OCI-LY7 (cell line): ENCODE results near the gene TRIM33. TPM values are rescaled to one million over a fixed set of nuclear protein-coding genes. Genes with fewer than 3 reads are reported as not detected.
A peak's percentile ranks its signal among the peaks of the same experiment; 100 is the strongest.
"Not testable (repeated sequence)": the region's sequence is repeated elsewhere in the genome, so short reads cannot be mapped to it uniquely, and the experiment has no call there.

Source experiments
- BruUV-seq: library from RNA; stranded (reverse); fragments of 400-500 nt; replicated peaks from 2 replicates; lab custom pipeline; 2021; lab: Mats Ljungman, UMichigan
- CTCF ChIA-PET: fragments of 300-600 bp; sonication (Branson Sonifier 250); formaldehyde crosslinking; loops from one replicate; lab custom pipeline; 2022; ENCODE audit warnings: antibody characterized with exemption; ENCODE audit not compliant: unreplicated experiment; lab: Charles Lee
- POLR2A ChIA-PET: fragments of 300-600 bp; sonication (Branson Sonifier 250); formaldehyde crosslinking; loops from one replicate; lab custom pipeline; 2022; ENCODE audit warnings: antibody characterized with exemption; lab: Charles Lee
- DNase-seq: peaks from one replicate; pipeline ENCODE4 v3.0.0-alpha.2; 2015; ENCODE audit warnings: low spot score
- H2AFZ ChIP-seq: fragments of 200-600 bp; sonication (generic), shearing (Covaris generic); 2 replicates; pipeline ENCODE4 v1.6.1; 2014; ENCODE audit warnings: mild to moderate bottlenecking, antibody characterized with exemption, low read length, moderate library complexity
- H3K27ac ChIP-seq: fragments of 200-600 bp; sonication (generic); 2 replicates; pipeline ENCODE4 v1.5.1; 2014; ENCODE audit warnings: mixed run types, low read depth, mild to moderate bottlenecking, moderate library complexity, low read length, inconsistent platforms; ENCODE audit not compliant: poor library complexity, severe bottlenecking
- H3K36me3 ChIP-seq: fragments of 200-600 bp; sonication (generic); 2 replicates; pipeline ENCODE4 v1.6.1; 2014; ENCODE audit warnings: mild to moderate bottlenecking, antibody characterized with exemption, low read length, moderate library complexity, mixed read lengths; ENCODE audit not compliant: insufficient read depth
- H3K4me1 ChIP-seq: fragments of 200-600 bp; sonication (generic); 2 replicates; pipeline ENCODE4 v1.5.1; 2014; ENCODE audit warnings: mild to moderate bottlenecking, low read length; ENCODE audit not compliant: insufficient read depth, poor library complexity, severe bottlenecking
- H3K4me2 ChIP-seq: fragments of 200-600 bp; sonication (generic); 2 replicates; pipeline ENCODE4 v1.6.1; 2014; ENCODE audit warnings: mild to moderate bottlenecking, low read length
- H3K4me3 ChIP-seq: fragments of 200-600 bp; sonication (generic); 2 replicates; pipeline ENCODE4 v1.5.1; 2014; ENCODE audit warnings: mild to moderate bottlenecking, low read depth, low read length; ENCODE audit not compliant: poor library complexity, severe bottlenecking
- H3K79me2 ChIP-seq: fragments of 200-600 bp; sonication (generic); 2 replicates; pipeline ENCODE4 v1.6.1; 2016; ENCODE audit warnings: low read depth, mild to moderate bottlenecking, low read length, moderate library complexity, mixed read lengths; ENCODE audit not compliant: insufficient read depth
- H3K9me2 ChIP-seq: fragments of 200-600 bp; sonication (generic); 2 replicates; pipeline ENCODE4 v1.6.1; 2016; ENCODE audit warnings: mild to moderate bottlenecking, low read length, mixed read lengths; ENCODE audit not compliant: insufficient read depth
- H3K9me3 ChIP-seq: fragments of 200-600 bp; sonication (generic); 2 replicates; pipeline ENCODE4 v1.6.1; 2014; ENCODE audit warnings: mild to moderate bottlenecking, mixed run types, low read length, mixed read lengths
- H4K20me1 ChIP-seq: fragments of 200-600 bp; sonication (generic); 2 replicates; pipeline ENCODE4 v1.6.1; 2014; ENCODE audit warnings: mild to moderate bottlenecking, antibody characterized with exemption, low read length, moderate library complexity, mixed read lengths; ENCODE audit not compliant: insufficient read depth
- CTCF ChIP-seq: fragments of 200-600 bp; sonication (generic); conservative IDR thresholded peaks from 2 replicates; pipeline ENCODE4 v1.5.1; 2014; ENCODE audit warnings: mild to moderate bottlenecking, antibody characterized with exemption, low read length, moderate library complexity, mixed read lengths
- EZH2phosphoT487 ChIP-seq: fragments of 200-600 bp; sonication (generic); IDR thresholded peaks from 2 replicates; pipeline ENCODE4 v1.6.1; 2018; ENCODE audit warnings: low read depth, borderline replicate concordance, mild to moderate bottlenecking, mixed run types, antibody characterized with exemption, low read length, moderate library complexity, mixed read lengths
- intact Hi-C: fragments of 100-400 bp; cut with micrococcal nuclease; formaldehyde crosslinking; loops from one replicate; pipeline ENCODE4 v1.10.0; 2022; ENCODE audit not compliant: unreplicated experiment
- total RNA-seq, 2 experiments: library from RNA; depleted of rRNA in 1 of 2; stranded (reverse); fragments of >200 nt in 1 of 2; shearing (Covaris generic) in 1 of 2; gene quantifications; 2 replicates each; pipeline ENCODE4 v1.2.3, GENCODE V29; 2014 to 2022

Gene TRIM33
- total RNA-seq, 2 experiments from 2014 or later, result 43.0 to 44.7 TPM

DNA sequence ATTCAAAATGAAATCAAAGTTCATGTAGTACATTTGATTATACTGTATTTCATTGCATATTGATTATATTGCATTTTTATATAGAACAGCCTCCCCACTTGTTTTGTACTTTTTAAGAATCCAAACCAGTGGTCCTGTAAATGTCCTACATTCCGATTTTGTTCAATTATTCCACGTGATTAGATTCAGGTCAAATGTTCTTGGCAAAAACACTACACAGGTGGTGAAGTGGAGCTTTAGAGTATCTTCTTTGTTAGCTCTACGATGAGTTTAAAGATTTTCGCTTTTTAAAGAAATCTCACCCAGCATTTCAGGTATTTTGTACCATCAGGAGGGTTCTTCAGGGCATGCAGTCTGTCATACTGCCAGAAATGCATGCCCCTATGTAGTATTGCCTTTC, 120.6 kb downstream of the TRIM33 start:
- ChIA-PET POLR2A (interaction anchor here (0.6 kb wide), 1 partner anchor 1335 kb away, joined by 7 read pairs; no protein-coding TSS in a partner anchor), CTCF (no interaction called here)
- no peaks in the 10 kb centered on the region for H3K79me2 ChIP-seq
- no peak overlapping the region for H3K4me3 ChIP-seq
- H3K4me1 ChIP-seq, result no peaks in the 10 kb centered on the region
- H3K9me2 ChIP-seq, result no peaks in the 10 kb centered on the region
- DNase-seq, result no peak
- no peaks in the 10 kb centered on the region for H3K9me3 ChIP-seq
- no peaks in the 10 kb centered on the region for H4K20me1 ChIP-seq
- TF ChIP-seq EZH2phosphoT487 (no peak), CTCF (no peak)
- intact Hi-C loops, result no loop called here
- no peak overlapping the region for H3K27ac ChIP-seq
- peaks cover 34% of the 10 kb centered on the region for H3K36me3 ChIP-seq
- H2AFZ ChIP-seq, result no peak overlapping the region
- BruUV-seq, result no TSS peak
- H3K4me2 ChIP-seq, result no peak overlapping the region

DNA sequence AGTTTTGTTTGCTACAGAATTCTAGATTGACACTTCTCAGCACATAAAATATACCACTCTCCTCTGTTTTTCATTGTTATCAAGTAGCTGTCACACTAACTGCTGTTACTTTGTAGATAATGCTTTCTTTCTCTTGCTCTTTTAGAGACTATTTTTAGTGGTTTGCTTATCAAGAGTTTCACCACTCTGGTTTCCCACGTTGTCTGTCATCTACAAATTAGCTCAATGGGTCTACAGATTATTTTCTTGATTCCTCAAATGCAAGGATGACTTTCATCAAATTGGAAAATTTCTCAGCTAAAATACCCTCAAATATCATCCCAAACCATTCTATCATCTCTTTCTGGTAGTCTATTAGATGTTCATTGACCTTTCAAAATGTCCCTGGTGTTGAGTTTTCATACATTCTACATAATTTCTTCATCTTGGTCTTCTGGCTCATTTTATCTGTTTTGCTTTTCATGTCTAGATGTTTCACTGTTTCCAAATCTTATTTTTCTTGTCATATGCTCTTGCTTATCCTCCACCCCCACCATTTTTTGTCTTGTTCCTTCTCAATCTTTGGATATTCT, 122.5 kb downstream of the TRIM33 start:
- Histone ChIP-seq H2AFZ (no peak overlapping the region), H3K79me2 (no peaks in the 10 kb centered on the region), H3K4me2 (no peak overlapping the region), H3K9me2 (no peaks in the 10 kb centered on the region), H3K9me3 (0 out of 2 replicates have a peak, but pooled peaks cover 8% of the 10 kb centered on the region), H3K4me1 (no peaks in the 10 kb centered on the region), H3K4me3 (no peak overlapping the region), H4K20me1 (no peaks in the 10 kb centered on the region), H3K36me3 (peaks cover 17% of the 10 kb centered on the region), H3K27ac (no peak overlapping the region)
- TSS peak; percentile 16 for BruUV-seq
- POLR2A ChIA-PET, result no interaction called here
- intact Hi-C loops, result no loop called here
- no peak for DNase-seq
- CTCF ChIA-PET, result no interaction called here
- TF ChIP-seq CTCF, result no peak

- BruUV-seq, intact Hi-C loops, H4K20me1 ChIP-seq, H2AFZ ChIP-seq, H3K9me3 ChIP-seq, H3K27ac ChIP-seq, H3K9me2 ChIP-seq, H3K4me3 ChIP-seq, CTCF ChIA-PET, H3K79me2 ChIP-seq, H3K4me1 ChIP-seq, DNase-seq, H3K4me2 ChIP-seq: not testable (repeated sequence)
- H3K36me3 ChIP-seq, result peaks cover 10% of the 10 kb centered on the region
- POLR2A ChIA-PET, result interaction anchor here (1.2 kb wide), 1 partner anchor 69 kb away, joined by 3 read pairs; no protein-coding TSS in a partner anchor
These were observed 123.4 kb downstream of the TRIM33 start for GRCh38 chr1:114387585-114387984.
